HCT116 (cell line): ENCODE results near the gene ARHGAP12. TPM values are rescaled to one million over a fixed set of nuclear protein-coding genes. Genes with fewer than 3 reads are reported as not detected.
A peak's percentile ranks its signal among the peaks of the same experiment; 100 is the strongest.

ENCODE experiments used
- ATAC-seq: fragments of 200-7000 bp; cut with Tn5 transposase; 2 replicates; pipeline ENCODE4 v1.9.1; 2020; ENCODE audit warnings: mild to moderate bottlenecking, moderate library complexity
- BruUV-seq: library from RNA; stranded (reverse); fragments of 400-500 nt; replicated peaks from 2 replicates; lab custom pipeline; 2021; lab: Mats Ljungman, UMichigan
- CTCF ChIA-PET: fragments of 300-600 bp; sonication (Branson Sonifier 250); formaldehyde crosslinking; loops from one replicate; lab custom pipeline; 2021; ENCODE audit warnings: antibody characterized with exemption; lab: Charles Lee
- POLR2A ChIA-PET: fragments of 300-600, 350-600 bp; sonication (Branson Sonifier 250); formaldehyde crosslinking; loops from one replicate; lab custom pipeline; 2021; ENCODE audit warnings: antibody characterized with exemption; lab: Charles Lee
- RAD21 ChIA-PET, 2 experiments: fragments of 300-600 bp; sonication (Branson Sonifier 250); formaldehyde crosslinking; loops; one replicate each; lab custom pipeline; 2023; ENCODE audit warnings: low total read pairs in 2 of 2; ENCODE audit not compliant: uncharacterized antibody in 2 of 2, unreplicated experiment in 2 of 2, low non-redundant PET in 1 of 2; lab: Charles Lee
- DNase-seq: peaks from one replicate; pipeline ENCODE4 v3.0.0-alpha.2; 2010; ENCODE audit warnings: low read depth, low spot score
- H2AFZ ChIP-seq: fragments of 200-600 bp; shearing (Covaris generic), sonication (generic); 2 replicates; pipeline ENCODE4 v1.6.1; 2017; ENCODE audit warnings: low read depth, mixed run types, mixed read lengths, antibody characterized with exemption, low read length; ENCODE audit not compliant: poor library complexity, severe bottlenecking
- H3K27ac ChIP-seq: 2 replicates; pipeline ENCODE4 v1.5.1; 2012; ENCODE audit warnings: low read depth, low read length
- H3K27me3 ChIP-seq: fragments of 200-600 bp; sonication (generic); 2 replicates; pipeline ENCODE4 v1.6.1; 2016; ENCODE audit warnings: mixed run types, low read length, mixed read lengths; ENCODE audit not compliant: insufficient read depth
- H3K36me3 ChIP-seq, 2 experiments: fragments of 200-500 bp in 1 of 2; fragments of 200-600 bp in 1 of 2; sonication (Bioruptor generic) in 1 of 2; sonication (generic) in 1 of 2; 2 replicates each; pipeline versions ENCODE4 v1.5.1 to v1.6.1; 2014 to 2016; ENCODE audit warnings: low read length in 2 of 2, inconsistent platforms in 1 of 2, mixed read lengths in 1 of 2, mixed run types in 1 of 2; ENCODE audit not compliant: insufficient read depth in 2 of 2, control insufficient read depth in 1 of 2
- H3K4me1 ChIP-seq, 2 experiments: fragments of 200-600 bp in 1 of 2; sonication (generic) in 1 of 2; 2 replicates each; pipeline versions ENCODE4 v1.5.1 to v1.6.1; 2012 to 2017; ENCODE audit warnings: low read length in 2 of 2, inconsistent platforms in 1 of 2, mild to moderate bottlenecking in 1 of 2, mixed read lengths in 1 of 2, mixed run types in 1 of 2, moderate library complexity in 1 of 2; ENCODE audit not compliant: insufficient read depth in 2 of 2, control insufficient read depth in 1 of 2
- H3K4me2 ChIP-seq: fragments of 200-600 bp; sonication (generic); 2 replicates; pipeline ENCODE4 v1.6.1; 2017; ENCODE audit warnings: mixed run types, low read length, mixed read lengths
- H3K4me3 ChIP-seq, 2 experiments: fragments of 200-600 bp in 1 of 2; sonication (generic) in 1 of 2; replicated peaks in 1 of 2; 2 replicates each; pipeline ENCODE4 v1.5.1; 2011 to 2016; ENCODE audit warnings: low read length in 2 of 2, control low read depth in 1 of 2, low read depth in 1 of 2, mild to moderate bottlenecking in 1 of 2, mixed read lengths in 1 of 2, mixed run types in 1 of 2
- H3K79me2 ChIP-seq: fragments of 200-600 bp; sonication (generic); 2 replicates; pipeline ENCODE4 v1.6.1; 2017; ENCODE audit warnings: mild to moderate bottlenecking, mixed run types, low read length, moderate library complexity, mixed read lengths; ENCODE audit not compliant: insufficient read depth
- H3K9ac ChIP-seq: fragments of 200-600 bp; sonication (generic); 2 replicates; pipeline ENCODE4 v1.6.1; 2016; ENCODE audit warnings: low read length, mixed read lengths
- H3K9me2 ChIP-seq: fragments of 200-600 bp; sonication (generic), shearing (Covaris generic); 2 replicates; pipeline ENCODE4 v1.6.1; 2017; ENCODE audit warnings: mixed run types, mild to moderate bottlenecking, moderate library complexity; ENCODE audit not compliant: insufficient read depth
- H3K9me3 ChIP-seq, 2 experiments: fragments of 200-500 bp in 1 of 2; fragments of 200-600 bp in 1 of 2; sonication (Bioruptor generic) in 1 of 2; sonication (generic) in 1 of 2; 2 replicates each; pipeline ENCODE4 v1.6.1; 2014 to 2017; ENCODE audit warnings: low read length in 2 of 2, mixed read lengths in 2 of 2, inconsistent platforms in 1 of 2, low read depth in 1 of 2, mild to moderate bottlenecking in 1 of 2, mixed run types in 1 of 2, moderate library complexity in 1 of 2; ENCODE audit not compliant: control insufficient read depth in 1 of 2, insufficient read depth in 1 of 2
- H4K20me1 ChIP-seq: fragments of 200-600 bp; sonication (generic), shearing (Covaris generic); 2 replicates; pipeline ENCODE4 v1.6.1; 2017; ENCODE audit warnings: mixed run types, mild to moderate bottlenecking, moderate library complexity; ENCODE audit not compliant: insufficient read depth
- ATF3 ChIP-seq: IDR thresholded peaks from 2 replicates; pipeline ENCODE4 v1.6.1; 2012
- CBX3 ChIP-seq: IDR thresholded peaks from 2 replicates; pipeline ENCODE4 v1.6.1; 2012; ENCODE audit warnings: low read depth
- CEBPB ChIP-seq: IDR thresholded peaks from 2 replicates; pipeline ENCODE4 v1.6.1; 2012; ENCODE audit warnings: low read depth
- EGR1 ChIP-seq: IDR thresholded peaks from 2 replicates; pipeline ENCODE4 v1.6.1; 2012; ENCODE audit warnings: low read depth
- ELF1 ChIP-seq: IDR thresholded peaks from 2 replicates; pipeline ENCODE4 v1.6.1; 2012; ENCODE audit warnings: low read depth, borderline replicate concordance
- EZH2 ChIP-seq: fragments of 200-600 bp; sonication (generic); IDR thresholded peaks from 2 replicates; pipeline ENCODE4 v1.6.1; 2017; ENCODE audit warnings: antibody characterized with exemption, mixed run types
- EZH2phosphoT487 ChIP-seq: fragments of 200-600 bp; IDR thresholded peaks from 2 replicates; pipeline ENCODE4 v1.6.1; 2018; ENCODE audit warnings: antibody characterized with exemption, borderline replicate concordance
- FOSL1 ChIP-seq: IDR thresholded peaks from 2 replicates; pipeline ENCODE4 v1.6.1; 2012; ENCODE audit warnings: low read depth
- JUND ChIP-seq: IDR thresholded peaks from 2 replicates; pipeline ENCODE4 v1.6.1; 2012
- MAX ChIP-seq: IDR thresholded peaks from 2 replicates; pipeline ENCODE4 v1.6.1; 2012
- POLR2AphosphoS5 ChIP-seq: IDR thresholded peaks from 2 replicates; pipeline ENCODE4 v1.6.1; 2011; ENCODE audit warnings: mild to moderate bottlenecking, low read depth, low read length, moderate library complexity
- RAD21 ChIP-seq: IDR thresholded peaks from 2 replicates; pipeline ENCODE4 v1.6.1; 2012; ENCODE audit warnings: low read depth, mild to moderate bottlenecking
- SIN3A ChIP-seq: IDR thresholded peaks from 2 replicates; pipeline ENCODE4 v1.6.1; 2012; ENCODE audit warnings: low read depth
- SRF ChIP-seq: IDR thresholded peaks from 2 replicates; pipeline ENCODE4 v1.6.1; 2012; ENCODE audit warnings: low read depth
- TCF7L2 ChIP-seq: IDR thresholded peaks from 2 replicates; pipeline ENCODE4 v1.7.0; 2011; ENCODE audit warnings: borderline replicate concordance, inconsistent platforms; ENCODE audit not compliant: insufficient read depth, insufficient read length; ENCODE audit errors: extremely low read depth
- ZBTB33 ChIP-seq: IDR thresholded peaks from 2 replicates; pipeline ENCODE4 v1.6.1; 2011; ENCODE audit warnings: mild to moderate bottlenecking, low read length, moderate library complexity; ENCODE audit not compliant: insufficient replicate concordance; ENCODE audit errors: extremely low read depth
- ZFX ChIP-seq: fragments of 450-650 bp; IDR thresholded peaks from 2 replicates; pipeline ENCODE4 v1.6.1; 2017
- ZNF274 ChIP-seq: fragments of 200-500 bp; sonication (Bioruptor generic); IDR thresholded peaks from 2 replicates; pipeline ENCODE4 v1.6.1; 2014; ENCODE audit warnings: mild to moderate bottlenecking, low read depth, low read length, inconsistent platforms
- intact Hi-C: fragments of 100-400 bp; cut with micrococcal nuclease; formaldehyde crosslinking; loops from 2 replicates; pipeline ENCODE4 v1.10.0; 2022
- total RNA-seq: library from RNA; stranded (reverse); gene quantifications from one replicate; pipeline ENCODE4 v1.2.1, GENCODE V29; 2021; ENCODE audit not compliant: unreplicated experiment
- TF ChIP-seq, protein P1 (sequence below), 3 experiments: fragments of 200-600 bp in 1 of 3; sonication (generic) in 1 of 3; IDR thresholded peaks in 2 of 3; conservative IDR thresholded peaks in 1 of 3; 2 replicates each; pipeline ENCODE4 v1.5.1; 2012 to 2017; ENCODE audit warnings: low read depth in 2 of 3, low read length in 2 of 3, antibody characterized with exemption in 1 of 3, borderline replicate concordance in 1 of 3, control low read depth in 1 of 3, mild to moderate bottlenecking in 1 of 3, mixed read lengths in 1 of 3, mixed run types in 1 of 3, moderate library complexity in 1 of 3; ENCODE audit not compliant: insufficient read depth in 1 of 3
- TF ChIP-seq, protein P2 (sequence below): IDR thresholded peaks from 2 replicates; pipeline ENCODE4 v1.6.1; 2012; ENCODE audit warnings: low read depth

Gene ARHGAP12
- total RNA-seq, 1 experiment from 2014 or later: 80.3 TPM

DNA sequence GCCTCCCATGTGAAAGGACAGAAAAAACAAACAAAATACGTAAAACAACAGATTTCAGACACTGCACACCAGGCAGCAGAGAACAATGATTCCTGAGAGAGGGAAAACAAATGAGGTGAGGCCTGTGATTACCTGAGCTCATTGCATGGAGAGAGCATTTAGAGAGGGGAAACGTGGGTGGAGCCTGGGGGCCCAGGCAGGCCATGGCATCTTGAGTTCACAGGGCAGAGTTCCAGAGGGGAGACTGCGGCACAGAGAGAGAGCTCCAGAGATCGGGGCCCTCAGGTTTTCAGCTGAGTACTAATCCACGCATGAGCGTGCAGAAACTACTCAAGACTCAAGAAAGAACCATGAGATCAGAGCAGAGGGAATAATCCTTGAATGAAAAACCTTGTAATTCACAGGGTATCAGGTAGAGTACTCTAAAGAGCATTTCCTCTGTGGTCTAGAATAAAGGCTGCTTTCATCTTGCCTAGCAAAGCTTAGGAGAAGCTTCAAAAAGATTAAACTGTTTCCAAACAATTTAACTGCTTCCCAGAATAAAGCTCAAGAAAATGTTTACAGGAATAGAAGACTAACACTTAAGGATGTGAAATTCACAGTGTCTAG lies 46.6 kb upstream of the ARHGAP12 start:
- no peak for TF ChIP-seq EZH2
- TF ChIP-seq ZBTB33: no peak
- TF ChIP-seq SRF: no peak
- no peak for TF ChIP-seq ZNF274
- TF ChIP-seq MAX: no peak
- TF ChIP-seq ATF3: no peak
- TF ChIP-seq, protein P1, sequence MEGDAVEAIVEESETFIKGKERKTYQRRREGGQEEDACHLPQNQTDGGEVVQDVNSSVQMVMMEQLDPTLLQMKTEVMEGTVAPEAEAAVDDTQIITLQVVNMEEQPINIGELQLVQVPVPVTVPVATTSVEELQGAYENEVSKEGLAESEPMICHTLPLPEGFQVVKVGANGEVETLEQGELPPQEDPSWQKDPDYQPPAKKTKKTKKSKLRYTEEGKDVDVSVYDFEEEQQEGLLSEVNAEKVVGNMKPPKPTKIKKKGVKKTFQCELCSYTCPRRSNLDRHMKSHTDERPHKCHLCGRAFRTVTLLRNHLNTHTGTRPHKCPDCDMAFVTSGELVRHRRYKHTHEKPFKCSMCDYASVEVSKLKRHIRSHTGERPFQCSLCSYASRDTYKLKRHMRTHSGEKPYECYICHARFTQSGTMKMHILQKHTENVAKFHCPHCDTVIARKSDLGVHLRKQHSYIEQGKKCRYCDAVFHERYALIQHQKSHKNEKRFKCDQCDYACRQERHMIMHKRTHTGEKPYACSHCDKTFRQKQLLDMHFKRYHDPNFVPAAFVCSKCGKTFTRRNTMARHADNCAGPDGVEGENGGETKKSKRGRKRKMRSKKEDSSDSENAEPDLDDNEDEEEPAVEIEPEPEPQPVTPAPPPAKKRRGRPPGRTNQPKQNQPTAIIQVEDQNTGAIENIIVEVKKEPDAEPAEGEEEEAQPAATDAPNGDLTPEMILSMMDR (IDR thresholded peaks at IDR 0.05 in 2 of 3, conservative IDR thresholded peaks at IDR 0.05 in 1 of 3; ENCODE audit: borderline replicate concordance in 1 of 3, insufficient read depth in 1 of 3, low read depth in 2 of 3, low read length in 2 of 3): no peak
- no peak for TF ChIP-seq FOSL1
- no peak for TF ChIP-seq SIN3A
- TF ChIP-seq, protein P2, sequence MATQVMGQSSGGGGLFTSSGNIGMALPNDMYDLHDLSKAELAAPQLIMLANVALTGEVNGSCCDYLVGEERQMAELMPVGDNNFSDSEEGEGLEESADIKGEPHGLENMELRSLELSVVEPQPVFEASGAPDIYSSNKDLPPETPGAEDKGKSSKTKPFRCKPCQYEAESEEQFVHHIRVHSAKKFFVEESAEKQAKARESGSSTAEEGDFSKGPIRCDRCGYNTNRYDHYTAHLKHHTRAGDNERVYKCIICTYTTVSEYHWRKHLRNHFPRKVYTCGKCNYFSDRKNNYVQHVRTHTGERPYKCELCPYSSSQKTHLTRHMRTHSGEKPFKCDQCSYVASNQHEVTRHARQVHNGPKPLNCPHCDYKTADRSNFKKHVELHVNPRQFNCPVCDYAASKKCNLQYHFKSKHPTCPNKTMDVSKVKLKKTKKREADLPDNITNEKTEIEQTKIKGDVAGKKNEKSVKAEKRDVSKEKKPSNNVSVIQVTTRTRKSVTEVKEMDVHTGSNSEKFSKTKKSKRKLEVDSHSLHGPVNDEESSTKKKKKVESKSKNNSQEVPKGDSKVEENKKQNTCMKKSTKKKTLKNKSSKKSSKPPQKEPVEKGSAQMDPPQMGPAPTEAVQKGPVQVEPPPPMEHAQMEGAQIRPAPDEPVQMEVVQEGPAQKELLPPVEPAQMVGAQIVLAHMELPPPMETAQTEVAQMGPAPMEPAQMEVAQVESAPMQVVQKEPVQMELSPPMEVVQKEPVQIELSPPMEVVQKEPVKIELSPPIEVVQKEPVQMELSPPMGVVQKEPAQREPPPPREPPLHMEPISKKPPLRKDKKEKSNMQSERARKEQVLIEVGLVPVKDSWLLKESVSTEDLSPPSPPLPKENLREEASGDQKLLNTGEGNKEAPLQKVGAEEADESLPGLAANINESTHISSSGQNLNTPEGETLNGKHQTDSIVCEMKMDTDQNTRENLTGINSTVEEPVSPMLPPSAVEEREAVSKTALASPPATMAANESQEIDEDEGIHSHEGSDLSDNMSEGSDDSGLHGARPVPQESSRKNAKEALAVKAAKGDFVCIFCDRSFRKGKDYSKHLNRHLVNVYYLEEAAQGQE: no peak
- no peak for TF ChIP-seq POLR2AphosphoS5
- no peak for TF ChIP-seq ZFX
- no peak for TF ChIP-seq EGR1
- TF ChIP-seq JUND: no peak
- no peak for TF ChIP-seq CEBPB
- TF ChIP-seq EZH2phosphoT487: no peak
- no peak for TF ChIP-seq ELF1
- TF ChIP-seq RAD21: no peak
- no peak for TF ChIP-seq CBX3
- TF ChIP-seq TCF7L2: no peak
- H3K9me2 ChIP-seq: no peaks in the 10 kb centered on the region
- no peak overlapping the region for H2AFZ ChIP-seq
- RAD21 ChIA-PET: no interaction called here
- ATAC-seq (no peak), DNase-seq (no peak)
- no peak overlapping the region for H3K27ac ChIP-seq
- H3K27me3 ChIP-seq: no peaks in the 10 kb centered on the region
- H3K4me3 ChIP-seq: no peak overlapping the region
- H3K79me2 ChIP-seq: no peaks in the 10 kb centered on the region
- H3K36me3 ChIP-seq: no peaks in the 10 kb centered on the region
- H4K20me1 ChIP-seq: no peaks in the 10 kb centered on the region
- intact Hi-C loops: no loop called here
- peak overlapping the region; percentile 14; the same call in 1 of the 2 replicates for H3K4me2 ChIP-seq
- POLR2A ChIA-PET: no interaction called here
- BruUV-seq: no TSS peak
- no peak overlapping the region for H3K9ac ChIP-seq
- CTCF ChIA-PET: no interaction called here
- H3K4me1 ChIP-seq: peaks cover 3 to 18% of the 10 kb centered on the region in 2 experiments
- no peaks in the 10 kb centered on the region for H3K9me3 ChIP-seq
